NCI-H526 treated with DMSO at 0.1 percent for 48 hours (cell line): ENCODE data around the gene NDUFAF3.
A peak's percentile ranks its signal among the peaks of the same experiment; 100 is the strongest.

ENCODE experiments used
- DNase-seq: peaks from one replicate; lab custom pipeline; 2025; lab: John Stamatoyannopoulos, UW

The NDUFAF3 gene

GRCh38 chr3:49017971-49018706 lies 3.8 kb upstream of the NDUFAF3 start, which contains the start of gene DALRD3:
TSS of gene DALRD3 (minus strand) at chr3:49018580. CDS start at chr3:49018564, 16 bp downstream.
- DNase-seq: peak; percentile 62

GRCh38 chr3:49018707-49019006 lies 3.3 kb upstream of the NDUFAF3 start:
- DNase-seq: peak; percentile 59

GRCh38 chr3:49019941-49020329 lies 2.0 kb upstream of the NDUFAF3 start:
- peak; percentile 8 for DNase-seq

GRCh38 chr3:49020330-49021212 lies 1.4 kb upstream of the NDUFAF3 start:
- no peak for DNase-seq

- peak; percentile 97 for DNase-seq
Measured at GRCh38 chr3:49021213-49021812, 608 bp upstream of the NDUFAF3 start.

GRCh38 chr3:49022688-49023171 lies 809 bp downstream of the NDUFAF3 start:
- DNase-seq: no peak

- no peak for DNase-seq
Measured at GRCh38 chr3:49023775-49024174, 1.9 kb downstream of the NDUFAF3 start.

GRCh38 chr3:49024449-49024848 lies 2.5 kb downstream of the NDUFAF3 start:
- DNase-seq: no peak

- DNase-seq: no peak
Measured at GRCh38 chr3:49025005-49025792, 3.3 kb downstream of the NDUFAF3 start.

GRCh38 chr3:49025793-49026520 lies 4.0 kb downstream of the NDUFAF3 start:
- DNase-seq: no peak

- no peak for DNase-seq
Measured at GRCh38 chr3:49026536-49026935, 4.6 kb downstream of the NDUFAF3 start.

GRCh38 chr3:49027634-49028033 lies 5.7 kb downstream of the NDUFAF3 start:
- no peak for DNase-seq

GRCh38 chr3:49028298-49028672 lies 6.4 kb downstream of the NDUFAF3 start:
- no peak for DNase-seq

GRCh38 chr3:49028673-49029562 lies 7.0 kb downstream of the NDUFAF3 start, which contains the start of gene IMPDH2:
TSS of gene IMPDH2 (minus strand) at chr3:49029398. CDS start at chr3:49029350, 48 bp downstream.
- peak; percentile 70 for DNase-seq

- DNase-seq: no peak
Measured at GRCh38 chr3:49029563-49029884, 7.6 kb downstream of the NDUFAF3 start.

- no peak for DNase-seq
Measured at GRCh38 chr3:49030321-49030720, 8.4 kb downstream of the NDUFAF3 start.

GRCh38 chr3:49032646-49033304 lies 10.9 kb downstream of the NDUFAF3 start:
- no peak for DNase-seq

- no peak for DNase-seq
Measured at GRCh38 chr3:49034650-49035049, 12.7 kb downstream of the NDUFAF3 start.

GRCh38 chr3:49035281-49035680 lies 13.4 kb downstream of the NDUFAF3 start:
- DNase-seq: no peak

- DNase-seq: no peak
Measured at GRCh38 chr3:49053543-49053942, 31.6 kb downstream of the NDUFAF3 start.
